Measurements from ENCODE around the gene EPAS1. TPM values are rescaled to one million over a fixed set of nuclear protein-coding genes. Genes with fewer than 3 reads are reported as not detected.
A peak's percentile ranks its signal among the peaks of the same experiment; 100 is the strongest.

Gene EPAS1
- total RNA-seq, 1 experiment from 2014 or later = 14.0 TPM

DNA sequence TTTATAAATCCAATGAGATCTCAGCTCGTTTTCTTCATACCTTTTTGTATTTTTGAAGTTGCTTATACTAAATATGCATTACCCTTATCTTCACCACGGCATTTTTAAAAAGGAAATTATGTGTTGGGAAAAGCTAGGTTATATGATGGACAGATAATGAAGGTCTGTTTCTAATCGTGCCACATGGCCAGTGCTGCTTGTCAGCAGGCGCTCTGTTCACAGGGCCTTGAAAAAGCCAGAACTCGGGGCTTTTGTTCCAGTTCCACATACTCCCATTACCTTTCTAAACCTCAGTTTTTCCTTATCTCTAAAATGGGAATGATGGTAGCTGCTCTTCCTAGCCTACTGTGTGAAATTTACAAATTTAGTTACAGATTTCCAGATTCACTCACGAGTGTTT lies 42.0 kb downstream of the EPAS1 start:
- no peak for DNase-seq (ENCODE audit: low spot score)

DNA sequence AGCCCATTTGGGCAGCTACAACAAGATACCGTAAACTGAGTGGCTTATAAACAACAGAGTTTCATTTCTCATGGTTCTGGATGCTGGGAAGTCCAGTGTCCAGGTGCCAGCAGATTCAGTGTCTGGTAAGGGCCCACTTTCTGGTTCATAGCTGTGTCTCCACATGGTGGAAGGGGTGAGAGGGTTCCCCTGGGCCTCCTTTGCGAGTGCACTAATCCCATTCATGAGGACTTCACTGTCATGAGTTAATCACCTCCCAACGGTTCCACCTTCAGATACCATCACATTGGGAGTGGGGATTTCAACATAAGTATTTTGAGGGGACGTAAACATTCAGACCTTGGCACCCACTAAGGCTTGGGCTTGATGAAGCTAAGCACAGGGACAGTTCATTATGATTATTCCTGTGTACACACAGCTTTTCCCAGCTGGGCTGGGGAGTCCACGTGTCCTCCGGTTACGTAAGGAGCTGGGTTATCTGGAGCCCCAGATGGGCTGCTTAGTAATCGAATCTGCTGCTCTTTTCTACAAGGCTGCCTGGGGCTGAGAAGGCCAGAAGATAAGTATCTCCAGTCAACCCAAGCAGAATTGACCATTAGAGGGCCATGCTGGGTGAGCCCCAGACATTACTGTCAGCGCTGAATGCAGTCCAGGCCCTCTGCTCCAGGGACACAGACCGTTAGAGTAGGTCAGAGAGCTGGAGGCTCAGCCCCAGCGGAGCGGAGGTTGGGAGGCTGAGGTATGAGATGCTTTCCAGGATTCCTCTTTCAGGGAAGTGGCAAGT lies 42.7 kb downstream of the EPAS1 start:
- DNase-seq (ENCODE audit: low spot score) = no peak

DNA sequence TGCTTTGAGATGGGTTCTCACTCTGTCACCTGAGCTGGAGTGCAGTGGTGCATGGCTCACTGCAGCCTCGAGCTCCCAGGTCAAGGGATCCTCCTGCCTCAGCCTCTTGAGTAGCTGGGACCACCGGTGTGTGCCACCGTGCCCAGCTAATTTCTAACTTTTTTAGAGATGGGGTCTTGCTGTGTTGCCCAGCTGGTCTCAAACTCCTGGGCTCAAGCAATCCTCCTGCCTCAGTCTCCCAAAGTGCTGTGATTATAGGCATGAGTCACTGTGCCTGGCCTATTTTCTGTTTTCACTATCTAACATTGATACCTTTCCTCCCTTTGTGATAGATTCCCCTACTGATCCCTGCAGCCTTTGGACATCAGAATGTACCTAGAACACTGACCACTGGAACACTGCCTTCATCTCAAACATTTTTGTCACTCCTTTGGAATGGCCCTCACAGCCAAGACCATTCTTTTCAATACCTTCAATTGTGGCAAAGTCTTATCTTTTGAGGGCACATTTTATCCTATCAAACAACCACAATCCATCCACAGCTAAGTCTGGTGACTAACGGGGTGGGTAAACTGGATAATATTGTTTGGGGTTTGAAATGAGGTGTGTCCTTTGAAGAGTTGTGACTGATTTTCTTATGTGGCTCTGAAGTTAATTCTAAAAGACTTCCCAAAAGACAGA lies 43.7 kb downstream of the EPAS1 start:
- DNase-seq (ENCODE audit: low spot score) = peak; percentile 52

DNA sequence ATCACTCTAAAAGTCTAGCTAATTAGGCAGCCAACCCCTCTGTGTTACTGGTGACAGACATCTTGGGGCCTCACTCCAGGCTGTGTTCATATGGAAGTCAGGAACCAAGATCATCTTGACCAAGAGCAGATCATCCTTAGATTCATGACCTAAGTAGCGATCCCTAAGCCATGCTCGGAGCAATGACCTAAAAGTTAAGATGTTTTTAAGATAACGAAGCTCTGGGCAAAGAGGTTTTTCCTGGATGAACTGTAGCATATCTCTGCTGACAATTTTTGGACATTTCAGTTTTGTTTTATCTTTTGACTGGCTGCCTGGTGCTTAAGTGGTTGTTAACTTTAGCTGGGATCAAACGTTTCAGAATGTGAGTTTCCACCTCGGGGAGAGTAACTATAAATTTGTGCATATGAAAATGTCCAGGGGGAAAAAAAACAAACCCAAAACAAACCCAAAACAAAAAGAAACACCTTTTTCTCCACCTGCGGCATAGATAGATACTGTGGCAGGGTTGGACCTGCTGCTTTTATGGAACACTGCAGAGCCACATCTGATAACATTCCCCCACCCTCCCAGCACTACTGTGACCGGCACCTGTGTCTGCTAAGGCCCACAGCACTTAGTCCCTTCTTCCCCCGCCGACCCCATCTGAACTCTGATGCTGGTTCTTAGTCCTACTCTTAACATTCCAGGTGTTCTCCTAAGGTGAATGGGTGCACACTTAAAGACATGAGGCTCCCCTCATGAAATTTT lies 45.5 kb downstream of the EPAS1 start:
- DNase-seq (ENCODE audit: low spot score) = no peak

DNA sequence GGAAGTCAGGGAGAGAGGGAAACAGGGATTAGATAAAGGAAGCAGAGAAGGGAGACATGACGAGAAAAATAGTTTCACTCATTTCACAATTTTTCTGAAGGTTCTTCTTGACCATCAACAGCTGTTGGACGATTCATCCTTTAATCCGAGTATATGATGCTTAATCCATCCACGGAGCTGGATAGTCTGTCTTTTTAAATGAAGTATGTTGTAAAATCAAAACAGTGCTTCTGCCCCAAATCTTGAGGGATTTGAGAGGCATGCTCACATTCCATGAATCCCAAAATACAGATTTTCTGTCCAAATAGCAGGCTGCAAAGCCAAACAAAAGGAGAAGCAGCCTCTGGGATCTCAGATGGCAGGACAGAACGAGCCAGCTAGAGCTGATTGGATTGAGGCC lies 47.5 kb downstream of the EPAS1 start:
- DNase-seq (ENCODE audit: low spot score) = no peak

DNA sequence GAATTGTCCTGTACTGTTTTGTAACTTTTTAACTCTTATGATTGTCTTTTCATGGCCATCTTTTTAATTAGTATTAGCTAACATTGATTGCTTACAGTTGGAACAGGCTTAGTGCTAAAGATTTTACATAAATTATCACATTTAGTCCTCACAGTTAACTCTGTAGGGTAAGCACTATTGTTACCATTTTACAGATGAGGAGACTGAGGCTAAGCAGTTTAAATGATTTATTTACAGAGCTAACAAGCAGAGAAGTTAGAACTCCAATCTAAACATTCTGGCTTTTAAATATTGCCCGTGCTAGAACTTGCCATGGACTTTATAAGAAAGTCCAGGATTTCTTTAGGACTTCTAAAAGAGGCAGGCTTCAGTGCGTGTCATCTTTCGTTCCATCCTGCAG lies 48.6 kb downstream of the EPAS1 start:
- no peak for DNase-seq (ENCODE audit: low spot score)

DNA sequence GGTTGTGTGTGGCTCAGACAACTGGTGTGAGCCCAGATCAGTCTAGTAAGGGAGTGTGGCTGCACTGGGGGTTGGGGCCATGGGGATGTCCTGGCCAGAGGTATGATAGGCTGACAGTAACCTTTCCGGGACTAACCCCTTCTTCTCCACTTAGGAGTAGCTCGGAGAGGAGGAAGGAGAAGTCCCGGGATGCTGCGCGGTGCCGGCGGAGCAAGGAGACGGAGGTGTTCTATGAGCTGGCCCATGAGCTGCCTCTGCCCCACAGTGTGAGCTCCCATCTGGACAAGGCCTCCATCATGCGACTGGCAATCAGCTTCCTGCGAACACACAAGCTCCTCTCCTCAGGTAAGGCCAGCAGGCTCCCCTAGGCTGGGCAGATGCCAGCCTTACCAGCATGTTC lies 49.5 kb downstream of the EPAS1 start:
- DNase-seq (ENCODE audit: low spot score) = no peak

DNA sequence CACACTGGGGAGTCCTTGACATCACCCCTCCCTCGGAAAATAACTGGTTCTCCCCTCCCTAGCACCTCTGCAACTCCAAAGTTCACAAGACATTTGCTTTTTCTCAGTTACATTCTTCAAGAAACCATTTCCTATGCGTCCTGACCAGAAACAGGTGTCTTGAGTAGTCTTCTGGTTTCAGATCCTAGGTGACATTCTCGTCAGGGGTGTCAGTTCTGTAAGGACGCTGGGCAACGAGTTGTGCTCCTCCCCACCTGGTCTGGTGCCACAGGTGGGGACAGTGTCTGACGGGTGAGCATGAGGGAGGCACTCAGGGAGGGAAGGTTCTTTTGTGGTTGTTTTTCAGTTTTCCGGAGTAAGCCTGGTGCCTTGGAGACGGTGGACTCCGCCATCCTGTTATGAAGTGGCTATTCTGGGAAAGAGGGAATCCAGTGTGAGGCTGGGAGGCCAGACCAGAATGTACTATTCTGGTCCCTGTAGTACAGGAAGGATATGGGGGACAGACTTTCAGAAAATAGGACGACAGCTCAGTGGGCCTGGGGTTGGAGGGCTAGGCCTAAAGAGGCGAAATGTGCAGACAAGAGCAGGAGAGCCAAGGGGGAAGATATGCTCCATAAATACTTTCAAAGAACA lies 50.6 kb downstream of the EPAS1 start:
- no peak for DNase-seq (ENCODE audit: low spot score)

DNA sequence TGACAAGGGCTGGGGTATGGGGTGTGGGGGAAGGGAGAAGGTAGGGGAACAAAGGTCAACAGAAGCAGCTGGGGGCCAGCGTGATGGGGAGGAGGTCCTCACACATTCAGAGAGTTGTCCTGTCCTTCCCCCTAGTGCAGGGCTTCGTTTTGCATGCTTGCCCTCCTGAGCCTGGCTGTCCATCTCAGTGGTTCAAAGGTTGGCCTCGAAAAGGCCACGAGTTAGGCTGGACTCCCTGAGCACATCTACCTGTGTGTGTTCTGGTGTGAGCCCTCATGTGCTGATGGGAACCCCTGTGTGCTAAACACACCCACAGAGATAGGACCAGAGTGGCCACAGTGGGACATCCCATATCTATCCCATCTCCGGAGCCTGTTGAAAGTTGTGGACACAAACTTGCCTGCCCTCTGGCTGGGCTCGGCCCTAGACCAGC lies 51.9 kb downstream of the EPAS1 start:
- no peak for DNase-seq (ENCODE audit: low spot score)

DNA sequence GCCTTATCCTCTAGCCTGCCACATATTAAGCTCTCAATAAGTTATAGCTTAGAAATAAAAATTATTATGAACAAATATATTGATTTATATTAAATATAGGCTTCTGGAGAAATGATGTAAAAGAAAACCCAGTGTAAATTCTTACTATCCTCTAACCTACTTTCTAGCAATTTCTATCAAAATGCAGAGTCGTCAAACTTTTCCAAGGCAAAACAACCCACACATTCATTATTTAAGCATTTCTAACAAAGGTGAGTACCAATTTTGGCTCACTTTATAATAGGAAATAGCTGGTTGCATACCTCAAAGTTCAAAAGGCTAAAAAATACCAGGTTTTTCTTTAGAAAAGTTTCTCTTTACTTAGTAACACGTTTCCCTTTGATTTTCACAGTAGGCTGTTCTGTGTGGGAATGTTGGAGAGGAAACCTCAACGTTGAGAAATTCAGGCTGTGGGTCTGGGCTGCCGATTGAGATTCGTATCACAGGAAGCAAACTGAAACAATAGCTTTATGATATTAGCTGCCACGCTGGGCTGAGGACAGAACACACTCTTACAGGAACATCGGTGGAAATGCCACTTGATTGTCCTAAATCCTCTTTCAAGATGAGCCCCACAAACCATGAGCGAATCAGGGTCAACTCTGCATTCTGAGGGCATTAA lies 53.0 kb downstream of the EPAS1 start:
- no peak for DNase-seq (ENCODE audit: low spot score)

DNA sequence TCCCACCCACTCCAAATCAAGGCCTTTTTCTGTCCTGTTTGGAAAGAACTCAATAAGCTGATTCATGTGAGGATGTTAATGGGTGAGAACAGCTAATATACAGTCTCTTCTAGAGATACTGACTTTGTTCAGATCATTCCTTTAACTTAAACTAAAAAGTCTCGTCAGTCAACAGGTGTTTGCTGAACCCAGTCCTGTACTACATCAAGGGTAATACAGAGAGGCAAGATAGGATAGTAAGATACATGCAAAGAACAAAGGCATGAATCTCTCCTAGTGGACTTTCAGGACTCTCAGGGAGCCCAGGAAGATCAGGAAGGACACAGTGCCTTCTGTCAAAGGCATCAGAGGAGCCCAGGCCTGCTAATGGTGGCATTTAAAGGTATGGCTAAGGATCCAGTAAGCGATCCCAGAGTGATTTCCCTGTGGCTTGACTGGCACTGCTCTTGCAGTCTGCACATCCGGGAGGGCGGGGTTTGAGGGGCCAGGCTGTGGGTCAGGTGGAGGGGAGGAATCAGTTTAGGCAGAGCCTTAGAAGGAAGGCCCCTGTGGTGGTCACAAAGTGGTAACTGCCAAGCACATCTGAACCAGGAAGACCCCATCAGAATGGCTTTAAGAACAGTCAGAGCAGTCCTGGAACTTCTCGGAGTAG lies 54.0 kb downstream of the EPAS1 start:
- no peak for DNase-seq (ENCODE audit: low spot score)

DNA sequence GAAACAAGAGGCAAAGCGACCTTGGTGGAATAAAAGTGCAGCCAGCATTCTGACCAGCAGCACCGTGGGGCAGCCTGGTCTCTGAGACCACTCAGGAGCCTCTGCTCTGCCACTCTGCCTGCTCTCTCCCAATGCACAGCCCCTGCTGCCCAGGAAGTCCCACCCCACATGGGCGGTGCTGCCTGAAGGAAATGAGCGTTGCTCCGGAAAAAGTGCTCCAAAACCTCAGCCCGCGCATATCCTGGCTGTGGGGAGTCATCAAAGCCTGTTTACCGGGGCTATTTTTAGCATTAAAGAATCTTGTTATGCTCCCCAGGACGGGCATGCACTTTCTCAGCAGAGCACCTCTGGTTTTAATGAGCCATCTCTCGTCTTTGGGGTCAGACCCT lies 54.5 kb downstream of the EPAS1 start:
- DNase-seq (ENCODE audit: low spot score) = no peak

DNA sequence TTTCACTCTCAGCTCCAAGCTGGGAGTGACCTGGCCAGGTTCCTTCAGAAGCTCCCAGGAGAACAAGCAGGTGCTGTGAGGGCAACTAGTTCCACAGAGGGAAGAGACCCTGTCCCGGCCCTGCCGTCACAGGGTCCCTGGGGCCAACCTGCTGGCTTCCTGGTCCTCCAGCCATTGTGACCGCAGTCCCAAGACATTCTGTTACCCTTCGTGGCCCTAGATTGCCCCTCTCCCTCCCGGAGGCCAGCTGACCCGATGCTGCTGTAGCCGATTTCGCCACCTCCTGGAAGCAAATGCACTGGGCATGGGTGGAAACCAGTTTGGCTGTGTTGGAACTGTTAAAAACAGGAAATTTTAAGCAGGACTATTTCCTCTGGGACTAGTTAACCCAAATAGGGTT lies 55.4 kb downstream of the EPAS1 start:
- no peak for DNase-seq (ENCODE audit: low spot score)

DNA sequence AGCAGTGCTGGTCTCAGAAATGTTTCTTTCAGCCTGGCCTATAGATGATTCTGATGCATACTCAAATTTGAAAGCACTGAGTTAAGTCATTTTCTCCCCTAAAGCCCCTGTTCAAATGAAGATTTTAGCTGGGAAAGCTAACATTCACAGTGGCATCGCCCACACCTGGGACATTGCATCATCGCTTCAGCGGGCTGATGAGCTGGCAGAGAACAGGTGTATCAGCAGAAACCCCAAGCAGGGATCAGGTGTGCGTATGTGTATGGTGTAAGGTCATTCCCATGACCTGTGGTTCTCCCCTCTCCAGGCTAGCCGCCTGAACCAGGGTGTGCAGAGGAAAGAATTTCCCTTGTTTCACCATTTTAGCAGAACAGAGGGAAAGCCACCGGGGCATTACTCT lies 56.3 kb downstream of the EPAS1 start:
- no peak for DNase-seq (ENCODE audit: low spot score)

DNA sequence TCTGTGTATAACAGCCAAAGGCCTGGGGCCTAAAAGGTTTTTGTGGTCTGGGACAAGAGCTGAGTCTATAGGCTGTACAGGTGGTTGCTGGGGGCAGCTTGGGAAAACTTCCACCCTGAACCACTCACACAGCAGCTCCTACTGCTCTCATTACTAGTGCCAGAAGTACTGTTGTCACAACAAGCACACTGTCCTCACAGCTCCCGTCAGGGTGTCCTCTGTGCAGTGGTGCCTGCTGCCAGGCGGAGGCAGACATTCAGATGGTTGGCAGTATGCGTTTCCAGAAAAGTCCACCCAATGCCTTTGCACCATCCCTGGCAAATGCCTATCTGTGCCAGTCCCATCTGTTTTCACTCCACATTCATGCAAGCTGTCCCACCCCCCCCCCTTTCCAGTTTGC lies 58.5 kb downstream of the EPAS1 start:
- no peak for DNase-seq (ENCODE audit: low spot score)

DNA sequence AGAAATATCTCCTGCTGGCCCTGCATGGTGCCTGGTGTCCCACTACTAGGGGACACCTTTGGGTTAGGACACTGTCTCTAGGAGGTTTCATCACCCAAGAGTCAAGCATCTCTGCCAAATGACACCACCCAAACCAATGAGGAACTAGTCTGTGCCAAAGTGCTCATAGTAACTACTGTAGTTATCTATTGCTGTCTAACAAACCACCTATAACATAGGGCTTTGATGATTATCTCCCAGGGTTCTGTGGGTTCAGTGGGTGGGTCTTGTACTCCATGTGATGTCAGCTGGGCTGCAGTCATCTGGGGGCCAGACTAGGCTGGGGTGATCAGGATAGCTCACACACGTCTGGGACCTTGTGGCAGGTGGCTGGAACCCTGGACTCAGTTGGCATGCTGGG lies 59.8 kb downstream of the EPAS1 start:
- DNase-seq (ENCODE audit: low spot score) = no peak

DNA sequence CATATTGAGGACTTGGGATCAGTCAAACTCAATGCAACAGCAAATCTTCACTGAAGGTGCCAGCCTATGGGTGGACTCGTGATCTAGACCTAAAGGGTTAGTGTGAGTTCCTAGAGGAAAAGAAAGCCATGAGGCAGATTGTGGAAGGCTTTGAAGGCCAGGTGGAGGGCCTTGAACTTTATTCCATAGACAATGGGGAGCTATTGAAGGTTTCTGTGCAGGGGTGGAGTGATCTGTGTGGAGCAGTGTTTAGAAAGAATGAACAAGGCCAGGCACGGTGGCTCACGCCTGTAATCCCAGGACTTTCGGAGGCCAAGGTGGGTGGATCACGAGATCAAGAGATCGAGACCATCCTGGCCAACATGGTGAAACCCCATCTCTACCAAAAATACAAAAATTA lies 61.5 kb downstream of the EPAS1 start:
- DNase-seq (ENCODE audit: low spot score) = no peak

DNA sequence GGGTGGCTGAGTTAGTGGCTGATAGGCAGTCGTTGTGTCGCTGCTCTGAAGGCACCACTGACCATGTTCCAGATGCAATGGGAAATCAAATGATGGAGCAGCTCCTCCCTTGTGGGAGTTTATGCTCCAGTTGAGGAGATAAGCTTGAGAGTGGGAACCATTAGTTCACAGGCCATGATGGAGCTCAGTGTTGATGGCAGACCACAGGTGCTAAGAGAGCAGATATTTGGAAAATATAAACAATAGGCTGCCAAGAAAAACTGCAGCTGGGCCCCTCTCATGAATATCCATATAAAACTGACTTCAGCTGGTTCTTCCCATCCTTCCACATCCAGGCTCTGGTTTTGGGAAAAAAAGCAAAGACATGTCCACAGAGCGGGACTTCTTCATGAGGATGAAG lies 63.1 kb downstream of the EPAS1 start:
- DNase-seq (ENCODE audit: low spot score) = no peak

DNA sequence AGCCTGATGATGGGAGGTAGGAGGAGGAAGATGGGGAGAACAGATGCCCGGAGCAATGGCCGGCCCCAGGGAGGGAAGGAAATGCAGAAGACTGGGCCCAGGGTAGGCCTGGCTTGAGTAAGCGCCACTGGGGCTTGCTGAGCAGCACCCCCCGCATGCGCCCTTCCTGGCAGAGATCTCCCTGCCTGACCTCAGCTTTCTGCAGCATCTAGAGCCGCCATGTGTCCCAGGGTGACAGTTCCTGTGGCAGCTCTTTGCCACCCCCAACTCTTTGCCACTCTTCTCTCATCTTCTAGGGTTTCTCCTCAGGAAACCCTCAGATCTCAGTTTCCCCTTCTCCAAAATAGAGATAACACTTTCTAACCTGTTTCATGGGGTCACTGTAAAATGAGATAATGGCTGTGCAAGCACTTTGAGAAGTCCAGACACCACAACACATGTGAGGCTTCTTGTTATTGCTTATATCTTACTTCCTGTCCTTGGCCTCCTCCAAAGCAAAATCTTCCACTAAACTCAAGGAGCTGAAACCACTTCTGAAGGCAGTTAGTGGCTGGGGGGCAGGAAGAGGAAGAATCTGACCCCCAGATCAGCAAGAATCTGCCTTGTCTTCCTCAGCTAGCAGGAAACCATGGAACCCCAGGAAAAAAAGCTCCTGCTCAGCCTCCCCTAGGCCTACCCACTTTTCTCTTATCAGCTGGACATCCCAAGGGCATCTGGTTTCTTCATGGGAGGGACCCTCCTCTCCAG lies 64.9 kb downstream of the EPAS1 start:
- DNase-seq (ENCODE audit: low spot score) = no peak

DNA sequence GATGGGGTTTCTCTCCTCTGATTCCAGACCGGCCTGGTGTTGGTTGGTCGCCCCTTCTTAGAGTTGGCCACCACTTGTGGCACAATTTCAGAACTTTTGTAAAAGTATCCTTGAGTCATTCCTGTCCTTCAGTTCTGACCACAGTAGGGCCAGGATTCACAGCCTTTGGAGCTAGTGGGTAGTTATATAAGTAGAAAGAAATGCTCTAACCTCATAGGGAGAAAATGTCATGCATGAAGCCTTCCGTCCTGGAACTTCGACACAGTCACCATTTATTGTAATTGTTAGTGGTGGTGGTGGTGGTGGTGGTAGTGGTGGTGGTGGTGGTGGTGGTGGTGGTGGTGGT lies 65.4 kb downstream of the EPAS1 start:
- DNase-seq (ENCODE audit: low spot score) = no peak
